ENCODE results near the gene BTLA.
"Not testable (repeated sequence)": the region's sequence is repeated elsewhere in the genome, so short reads cannot be mapped to it uniquely, and the experiment has no call there.

Gene BTLA

DNA sequence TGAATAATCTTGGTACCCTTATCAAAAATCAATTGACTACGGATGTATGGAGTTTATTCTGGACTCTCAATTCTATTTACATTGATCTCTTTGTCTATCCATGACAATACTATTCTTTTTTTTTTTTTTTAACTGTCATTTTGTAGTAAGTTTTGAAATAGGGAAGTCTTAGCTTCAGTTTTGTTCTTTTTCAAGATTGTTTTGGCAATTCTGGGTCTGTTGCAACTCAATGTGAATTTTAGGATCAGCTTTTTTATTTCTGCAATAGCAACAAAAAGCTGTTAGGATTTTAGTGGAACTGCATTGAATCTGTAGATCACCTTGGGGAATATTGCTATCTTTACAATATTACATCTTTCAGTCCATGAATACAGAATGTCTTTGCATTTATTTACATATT, 21.4 kb downstream of the BTLA start:
- no peak for ATAC-seq (replicated peaks)
- H3K27me3 Mint-ChIP-seq, result no peaks in the 10 kb centered on the region
- H3K36me3 Mint-ChIP-seq, result peaks cover 51 to 75% of the 10 kb centered on the region in 2 donors
- H3K4me1 Mint-ChIP-seq, result peaks cover 50 to 77% of the 10 kb centered on the region in 2 donors
- DNase-seq, result no peak
- peak overlapping the region; percentile 56 for H3K27ac Mint-ChIP-seq
- peaks cover 4% of the 10 kb centered on the region in 2 donors for H3K9me3 Mint-ChIP-seq
- no peak overlapping the region for H3K4me3 Mint-ChIP-seq

DNA sequence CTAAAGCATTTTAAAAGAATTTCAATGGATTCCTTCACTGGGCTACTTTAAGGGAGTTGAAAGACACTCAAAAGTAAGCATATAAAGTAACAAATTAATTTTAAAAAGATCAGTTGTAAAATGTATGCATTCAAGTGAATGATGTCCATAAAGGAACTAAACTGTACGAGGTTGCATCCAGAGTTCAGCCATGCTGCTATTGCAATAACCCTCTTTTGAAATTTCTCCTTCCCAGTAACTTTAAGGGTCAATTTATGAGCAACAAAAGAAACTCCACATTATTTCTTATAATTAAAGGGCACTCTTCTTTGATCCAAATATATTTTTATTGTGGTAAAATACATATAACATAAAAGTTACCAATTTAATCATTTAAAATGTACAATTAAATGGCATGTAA, 22.9 kb downstream of the BTLA start:
- H3K27me3 Mint-ChIP-seq, result no peaks in the 10 kb centered on the region
- peaks cover 4% of the 10 kb centered on the region in 2 donors for H3K9me3 Mint-ChIP-seq
- H3K36me3 Mint-ChIP-seq, result peaks cover 59 to 81% of the 10 kb centered on the region in 2 donors
- ATAC-seq (replicated peaks), result no peak
- H3K27ac Mint-ChIP-seq, result no peak overlapping the region
- H3K4me1 Mint-ChIP-seq, result peaks cover 46 to 76% of the 10 kb centered on the region in 2 donors
- DNase-seq, result no peak
- H3K4me3 Mint-ChIP-seq, result no peak overlapping the region

DNA sequence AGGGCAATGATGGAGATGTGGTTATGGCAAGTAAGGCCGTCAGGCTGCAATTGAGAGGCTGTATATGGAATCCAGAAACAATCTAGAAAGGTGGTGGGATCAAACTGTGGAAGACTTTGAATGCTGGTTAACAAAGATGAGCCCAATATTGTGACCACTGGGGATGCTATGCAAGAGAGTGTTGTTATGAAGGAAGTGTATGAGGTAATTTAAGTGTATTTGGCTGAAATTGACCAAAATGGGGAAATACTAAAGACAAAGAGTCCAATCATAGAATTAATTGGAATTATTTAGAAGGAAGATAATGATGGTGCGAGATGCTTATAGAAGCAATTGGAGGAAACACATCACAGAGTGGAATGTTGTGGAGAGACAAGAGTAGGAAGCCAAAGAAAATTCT, 24.5 kb downstream of the BTLA start:
- H3K9me3 Mint-ChIP-seq, result peaks cover 1 to 4% of the 10 kb centered on the region in 2 donors
- peaks cover 48 to 76% of the 10 kb centered on the region in 2 donors for H3K4me1 Mint-ChIP-seq
- DNase-seq, result no peak
- H3K27me3 Mint-ChIP-seq, result no peaks in the 10 kb centered on the region
- no peak for ATAC-seq (replicated peaks)
- H3K4me3 Mint-ChIP-seq, result peak overlapping the region in 1 of 2 donors; percentile 20
- peak overlapping the region; percentile 38 for H3K27ac Mint-ChIP-seq
- H3K36me3 Mint-ChIP-seq, result peaks cover 61 to 81% of the 10 kb centered on the region in 2 donors

DNA sequence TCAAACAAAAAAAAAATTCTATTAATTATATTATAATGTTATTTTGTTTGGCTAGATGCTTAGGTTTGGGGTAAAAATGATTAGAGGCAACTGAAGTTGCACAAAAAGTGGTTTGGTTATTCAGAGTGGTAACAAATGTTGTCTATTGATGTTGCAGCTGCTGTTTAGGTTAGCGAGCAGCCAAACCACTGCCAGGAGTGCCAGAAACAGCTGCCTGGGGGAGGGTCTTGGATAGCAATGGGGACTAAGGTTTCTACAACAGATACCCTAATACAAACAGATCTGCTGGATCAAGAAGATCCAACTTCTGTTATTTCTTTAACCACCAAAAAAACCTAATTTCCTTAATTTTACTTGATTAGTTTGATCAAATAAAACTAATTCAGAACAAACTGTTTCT, 26.6 kb downstream of the BTLA start:
- H3K36me3 Mint-ChIP-seq, result peaks cover 60 to 79% of the 10 kb centered on the region in 2 donors
- H3K4me1 Mint-ChIP-seq, result peaks cover 49 to 72% of the 10 kb centered on the region in 2 donors
- H3K4me3 Mint-ChIP-seq, result no peak overlapping the region
- peaks cover 0 to 1% of the 10 kb centered on the region in 2 donors for H3K9me3 Mint-ChIP-seq
- peak overlapping the region; percentile 67 for H3K27ac Mint-ChIP-seq
- no peaks in the 10 kb centered on the region for H3K27me3 Mint-ChIP-seq
- DNase-seq, result no peak
- ATAC-seq (replicated peaks), result no peak

DNA sequence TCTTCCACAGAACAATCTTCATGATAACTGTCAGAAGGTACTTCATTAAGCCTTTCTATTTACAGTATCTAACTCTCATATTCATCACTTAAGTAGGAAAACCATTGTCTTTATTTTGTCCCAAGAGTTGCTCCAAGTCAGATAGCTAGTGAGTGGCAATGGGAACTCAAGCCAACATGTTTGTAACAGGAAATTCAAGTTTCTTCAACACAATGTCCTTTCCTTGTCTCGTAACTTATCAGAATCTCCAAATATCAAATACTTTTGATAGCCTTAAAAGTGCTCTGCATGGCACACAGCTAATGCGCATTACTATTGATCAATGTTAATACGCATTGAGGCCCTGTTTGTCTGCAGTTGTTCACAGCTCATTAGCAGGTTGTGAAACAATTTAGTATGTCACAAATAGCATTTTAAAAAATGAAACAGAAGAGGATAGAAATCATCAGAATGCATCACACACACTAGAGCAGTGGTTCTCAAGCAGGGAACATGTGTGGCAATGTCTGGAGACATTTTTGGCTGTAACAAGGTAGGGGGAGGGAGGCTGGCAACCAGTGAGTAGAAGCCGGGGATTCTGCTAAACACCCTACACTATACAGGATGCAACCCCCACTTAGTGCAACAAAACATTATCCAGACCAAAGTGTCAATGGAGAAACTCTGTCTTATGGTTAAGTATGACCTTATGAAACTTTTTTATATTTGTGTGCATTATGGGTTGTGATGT, 27.5 kb downstream of the BTLA start:
- H3K27me3 Mint-ChIP-seq, result no peaks in the 10 kb centered on the region
- peak overlapping the region; percentile 75 for H3K27ac Mint-ChIP-seq
- peaks cover 54 to 76% of the 10 kb centered on the region in 2 donors for H3K4me1 Mint-ChIP-seq
- H3K4me3 Mint-ChIP-seq, result peak overlapping the region; percentile 8 to 11
- DNase-seq (no peak), ATAC-seq (replicated peaks) (no peak)
- peaks cover 59 to 78% of the 10 kb centered on the region in 2 donors for H3K36me3 Mint-ChIP-seq
- H3K9me3 Mint-ChIP-seq, result peaks cover 0 to 1% of the 10 kb centered on the region in 2 donors

DNA sequence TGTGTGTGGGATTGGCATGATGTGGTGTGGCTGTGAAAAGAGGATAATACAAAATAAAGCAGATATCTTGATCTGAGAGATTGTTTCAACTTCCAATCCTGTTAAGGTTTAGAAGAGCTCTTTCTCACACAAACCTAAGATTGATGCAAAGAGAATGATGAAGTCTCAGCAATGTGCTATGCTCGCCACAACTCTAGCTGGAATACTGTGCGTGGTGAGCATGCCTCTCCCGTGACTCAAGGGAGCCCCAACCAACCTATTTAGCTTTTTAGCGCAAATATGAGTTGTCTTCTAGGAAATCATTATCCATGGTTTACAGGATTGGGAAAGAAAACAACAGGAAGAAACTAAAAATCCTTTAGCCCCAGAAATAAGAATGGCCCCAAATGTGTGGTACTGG, 28.5 kb downstream of the BTLA start:
- Mint-ChIP-seq H3K4me1 (peaks cover 55 to 84% of the 10 kb centered on the region in 2 donors), H3K9me3 (peaks cover 0 to 1% of the 10 kb centered on the region in 2 donors), H3K27ac (peak overlapping the region; percentile 86), H3K27me3 (no peaks in the 10 kb centered on the region), H3K36me3 (peaks cover 58 to 82% of the 10 kb centered on the region in 2 donors), H3K4me3 (peak overlapping the region in 1 of 2 donors; percentile 22)
- DNase-seq (no peak), ATAC-seq (replicated peaks) (no peak)

DNA sequence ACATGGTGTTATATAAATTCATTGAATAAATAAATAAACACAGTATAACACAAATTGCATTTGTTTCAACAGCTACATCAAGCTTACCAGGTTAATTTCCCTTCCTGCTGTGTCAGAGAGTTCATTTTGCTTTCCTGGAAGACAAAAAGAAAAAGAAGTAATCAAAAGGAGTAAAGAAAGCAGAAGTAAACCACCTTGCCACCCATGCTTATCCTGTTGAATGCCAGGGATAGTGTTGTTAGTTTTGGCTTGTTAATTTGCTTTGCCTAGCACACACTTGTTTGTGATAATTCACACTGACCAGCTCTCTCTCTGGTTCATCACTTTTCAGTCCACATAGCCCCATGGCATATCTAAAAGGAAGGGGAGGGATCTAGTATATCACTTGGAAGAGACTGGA, 29.6 kb downstream of the BTLA start:
- Mint-ChIP-seq H3K4me1 (peaks cover 54 to 86% of the 10 kb centered on the region in 2 donors), H3K4me3 (no peak overlapping the region), H3K36me3 (peaks cover 53 to 84% of the 10 kb centered on the region in 2 donors), H3K27me3 (no peaks in the 10 kb centered on the region), H3K27ac (peak overlapping the region; percentile 84), H3K9me3 (peaks cover 0 to 1% of the 10 kb centered on the region in 2 donors)
- ATAC-seq (replicated peaks) (no peak), DNase-seq (no peak)

DNA sequence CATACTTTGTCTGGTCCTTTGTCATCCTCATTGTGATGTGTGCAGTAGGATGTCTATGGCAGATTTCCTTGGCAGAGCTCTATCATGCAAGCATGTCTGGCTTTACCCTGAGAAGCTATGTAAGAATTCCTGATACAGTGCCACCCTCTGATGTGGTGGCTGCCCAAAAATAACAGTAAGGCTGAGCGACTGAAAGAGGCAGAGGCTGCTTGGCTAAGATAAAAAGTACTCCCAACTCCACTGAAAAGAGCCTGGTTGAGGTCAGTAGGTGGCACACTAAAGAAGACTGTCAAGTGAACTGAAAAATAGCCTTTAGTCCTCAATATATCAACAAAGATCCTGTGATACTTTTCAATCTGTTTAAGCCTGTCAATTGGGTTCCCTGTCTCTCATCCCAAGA, 31.7 kb downstream of the BTLA start:
- ATAC-seq (replicated peaks) (no peak), DNase-seq (no peak)
- Mint-ChIP-seq H3K27me3 (no peaks in the 10 kb centered on the region), H3K27ac (peak overlapping the region; percentile 59), H3K4me1 (peaks cover 56 to 84% of the 10 kb centered on the region in 2 donors), H3K4me3 (no peak overlapping the region), H3K36me3 (peaks cover 53 to 79% of the 10 kb centered on the region in 2 donors), H3K9me3 (peaks cover 0 to 3% of the 10 kb centered on the region in 2 donors)

DNA sequence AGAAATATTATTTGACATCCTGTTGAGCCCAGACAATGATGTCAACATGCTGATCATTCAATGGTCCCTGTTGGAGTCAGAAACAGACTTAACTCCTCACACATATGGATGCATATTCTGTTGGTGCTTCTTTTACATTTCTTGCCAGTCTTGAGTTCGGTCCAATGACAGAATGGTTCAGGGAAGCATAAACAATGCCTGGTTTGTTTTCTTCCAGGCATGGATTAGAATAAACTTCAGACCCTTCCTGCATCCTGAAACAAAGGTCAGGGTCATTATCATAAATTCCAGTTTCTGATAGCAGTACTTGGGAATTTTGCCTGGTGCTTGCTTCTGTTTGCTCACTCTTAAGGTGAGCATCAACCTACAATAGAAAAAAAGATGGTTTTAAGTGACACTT, 33.3 kb downstream of the BTLA start:
- no peak overlapping the region for H3K4me3 Mint-ChIP-seq
- no peak overlapping the region for H3K27ac Mint-ChIP-seq
- ATAC-seq (replicated peaks) (no peak), DNase-seq (no peak)
- peaks cover 55 to 78% of the 10 kb centered on the region in 2 donors for H3K36me3 Mint-ChIP-seq
- peaks cover 52 to 80% of the 10 kb centered on the region in 2 donors for H3K4me1 Mint-ChIP-seq
- peaks cover 3 to 4% of the 10 kb centered on the region in 2 donors for H3K9me3 Mint-ChIP-seq
- no peaks in the 10 kb centered on the region for H3K27me3 Mint-ChIP-seq

DNA sequence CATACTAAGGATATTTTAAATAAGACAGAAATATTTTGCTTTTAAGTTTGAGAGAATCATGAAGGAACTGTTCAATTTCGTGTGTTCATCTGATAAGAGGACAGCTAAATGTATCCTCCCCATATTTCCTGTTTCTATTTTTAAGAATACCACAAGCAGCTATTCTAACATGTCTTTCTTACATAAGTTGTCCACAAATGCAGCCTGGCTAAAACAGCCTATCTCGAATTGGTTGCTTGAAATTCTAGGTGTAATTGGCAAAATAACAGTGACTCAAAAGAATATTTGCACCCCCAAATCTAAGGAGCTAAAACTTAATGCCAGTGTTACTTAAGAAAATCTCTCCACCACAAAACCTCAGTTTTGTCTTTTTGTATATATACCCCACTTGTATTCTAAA, 35.0 kb downstream of the BTLA start:
- DNase-seq (no peak), ATAC-seq (replicated peaks) (no peak)
- H3K4me1 Mint-ChIP-seq, result peaks cover 48 to 79% of the 10 kb centered on the region in 2 donors
- peaks cover 4% of the 10 kb centered on the region in 2 donors for H3K9me3 Mint-ChIP-seq
- no peaks in the 10 kb centered on the region for H3K27me3 Mint-ChIP-seq
- peak overlapping the region; percentile 34 to 49 for H3K4me3 Mint-ChIP-seq
- peak overlapping the region; percentile 11 for H3K27ac Mint-ChIP-seq
- H3K36me3 Mint-ChIP-seq, result peaks cover 51 to 76% of the 10 kb centered on the region in 2 donors

DNA sequence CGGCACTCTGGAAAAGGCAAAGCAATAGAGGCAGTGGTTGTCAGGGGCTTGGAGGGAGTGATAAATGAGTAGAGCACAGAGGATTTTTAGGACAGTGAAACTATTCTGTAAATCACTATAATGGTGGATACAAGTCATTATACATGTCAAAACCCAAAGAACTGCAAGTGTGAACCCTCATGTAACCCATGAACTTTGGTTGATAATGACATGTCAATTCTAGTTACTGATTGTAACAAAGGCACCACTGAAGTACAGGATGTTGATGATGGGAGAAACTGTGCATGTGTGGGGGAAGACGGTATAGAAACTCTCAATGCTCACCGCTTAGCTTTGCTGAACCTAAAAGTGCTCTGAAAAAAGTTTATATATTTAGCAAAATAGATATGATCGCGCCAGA, 36.0 kb downstream of the BTLA start:
- DNase-seq, result no peak
- Mint-ChIP-seq H3K36me3 (peaks cover 49 to 74% of the 10 kb centered on the region in 2 donors), H3K9me3 (peaks cover 4 to 5% of the 10 kb centered on the region in 2 donors), H3K27ac (peak overlapping the region; percentile 9), H3K4me1 (peaks cover 46 to 78% of the 10 kb centered on the region in 2 donors), H3K4me3 (peak overlapping the region; percentile 22 to 43), H3K27me3 (no peaks in the 10 kb centered on the region)
- no peak for ATAC-seq (replicated peaks)

DNA sequence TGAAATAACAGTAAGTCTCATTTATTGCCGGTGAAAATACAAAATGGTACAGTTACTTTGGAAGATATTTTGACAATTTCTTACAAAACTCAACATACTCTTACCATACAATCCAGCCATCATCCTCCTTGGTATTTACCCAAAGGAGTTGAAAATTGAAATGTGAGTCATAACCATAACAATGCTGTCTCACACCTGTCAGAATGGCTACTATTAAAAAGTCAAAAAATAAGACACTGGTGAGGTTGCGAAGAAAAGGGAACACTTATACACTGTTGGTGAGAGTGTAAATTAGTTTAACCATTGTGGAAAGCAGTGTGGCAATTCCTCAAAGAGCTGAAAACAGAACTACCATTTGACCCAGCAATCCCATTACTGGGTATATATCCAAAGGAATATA, 37.5 kb downstream of the BTLA start:
- not testable (repeated sequence) for DNase-seq, H3K9me3 Mint-ChIP-seq, H3K4me3 Mint-ChIP-seq, H3K27me3 Mint-ChIP-seq
- Mint-ChIP-seq H3K4me1 (peaks cover 45 to 74% of the 10 kb centered on the region in 2 donors), H3K36me3 (peaks cover 45 to 70% of the 10 kb centered on the region in 2 donors), H3K27ac (peak overlapping the region; percentile 93)
- ATAC-seq (replicated peaks), result peak in 1 of 2 donors; percentile 19

DNA sequence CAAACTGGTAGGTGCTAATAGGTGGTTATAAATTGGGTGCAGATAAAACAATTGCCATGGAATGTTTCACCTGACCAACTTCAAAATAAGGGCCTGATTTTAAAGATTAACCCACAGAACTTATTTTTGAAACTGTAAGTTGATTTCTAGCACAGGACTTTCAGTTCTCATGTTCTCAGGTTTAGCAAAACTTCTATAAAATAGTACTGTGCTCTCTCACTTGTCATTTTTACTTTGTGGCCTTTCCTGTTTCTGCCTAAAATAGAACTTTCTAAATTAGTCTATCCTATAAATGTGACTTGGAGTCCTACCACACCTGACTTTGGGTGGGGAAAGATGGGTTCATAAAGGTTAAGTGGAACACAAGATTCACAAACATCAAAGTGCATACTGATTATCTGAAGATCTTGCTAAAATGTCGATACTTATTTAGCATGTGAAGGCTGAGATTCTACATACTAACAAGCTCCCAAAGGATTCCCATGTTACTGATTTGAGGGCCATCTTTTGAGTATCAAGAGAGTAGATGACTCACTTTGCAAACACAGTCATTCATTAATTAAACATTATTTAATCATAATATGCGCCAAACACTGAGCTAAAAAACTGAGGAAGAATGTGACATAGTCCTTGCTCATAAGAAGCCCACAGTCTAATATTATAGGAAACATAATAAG, 38.6 kb downstream of the BTLA start:
- Mint-ChIP-seq H3K27me3 (no peaks in the 10 kb centered on the region), H3K4me3 (peak overlapping the region; percentile 66 to 75), H3K36me3 (peaks cover 46 to 64% of the 10 kb centered on the region in 2 donors), H3K4me1 (peaks cover 46 to 72% of the 10 kb centered on the region in 2 donors), H3K9me3 (peaks cover 4 to 9% of the 10 kb centered on the region in 2 donors), H3K27ac (peak overlapping the region; percentile 93)
- no peak for DNase-seq
- ATAC-seq (replicated peaks), result peak; percentile 72 to 74

DNA sequence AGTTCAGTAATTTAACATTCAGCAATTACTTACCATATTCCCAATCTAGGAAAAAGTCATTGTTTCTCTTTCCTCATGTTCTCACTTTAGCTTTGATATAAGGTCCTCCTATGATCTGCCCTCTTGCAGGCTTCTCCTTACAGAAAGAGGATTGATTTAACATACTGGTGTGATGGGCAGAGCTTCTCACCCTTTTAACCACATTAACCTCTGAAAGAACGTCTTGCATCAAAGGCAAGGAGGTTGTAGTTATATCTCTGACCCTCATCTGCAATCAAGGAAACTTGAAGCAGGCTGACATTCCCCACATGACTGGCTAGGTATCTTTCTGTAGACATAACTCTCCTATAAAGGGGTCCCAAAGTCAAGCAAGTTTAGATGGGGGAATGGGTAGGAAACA, 39.5 kb downstream of the BTLA start:
- Mint-ChIP-seq H3K4me3 (peak overlapping the region; percentile 66 to 71), H3K9me3 (peaks cover 8 to 11% of the 10 kb centered on the region in 2 donors), H3K27ac (peak overlapping the region; percentile 93), H3K4me1 (peaks cover 46 to 72% of the 10 kb centered on the region in 2 donors), H3K27me3 (no peaks in the 10 kb centered on the region), H3K36me3 (peaks cover 46 to 64% of the 10 kb centered on the region in 2 donors)
- ATAC-seq (replicated peaks), result peak; percentile 76 to 79
- peak; percentile 24 for DNase-seq
